ENCODE data around the gene NOD2. TPM values are rescaled to one million over a fixed set of nuclear protein-coding genes. Genes with fewer than 3 reads are reported as not detected.

NOD2 gene
- total RNA-seq, 2 experiments from 2014 or later = 0.78 to 1.2 TPM

DNA sequence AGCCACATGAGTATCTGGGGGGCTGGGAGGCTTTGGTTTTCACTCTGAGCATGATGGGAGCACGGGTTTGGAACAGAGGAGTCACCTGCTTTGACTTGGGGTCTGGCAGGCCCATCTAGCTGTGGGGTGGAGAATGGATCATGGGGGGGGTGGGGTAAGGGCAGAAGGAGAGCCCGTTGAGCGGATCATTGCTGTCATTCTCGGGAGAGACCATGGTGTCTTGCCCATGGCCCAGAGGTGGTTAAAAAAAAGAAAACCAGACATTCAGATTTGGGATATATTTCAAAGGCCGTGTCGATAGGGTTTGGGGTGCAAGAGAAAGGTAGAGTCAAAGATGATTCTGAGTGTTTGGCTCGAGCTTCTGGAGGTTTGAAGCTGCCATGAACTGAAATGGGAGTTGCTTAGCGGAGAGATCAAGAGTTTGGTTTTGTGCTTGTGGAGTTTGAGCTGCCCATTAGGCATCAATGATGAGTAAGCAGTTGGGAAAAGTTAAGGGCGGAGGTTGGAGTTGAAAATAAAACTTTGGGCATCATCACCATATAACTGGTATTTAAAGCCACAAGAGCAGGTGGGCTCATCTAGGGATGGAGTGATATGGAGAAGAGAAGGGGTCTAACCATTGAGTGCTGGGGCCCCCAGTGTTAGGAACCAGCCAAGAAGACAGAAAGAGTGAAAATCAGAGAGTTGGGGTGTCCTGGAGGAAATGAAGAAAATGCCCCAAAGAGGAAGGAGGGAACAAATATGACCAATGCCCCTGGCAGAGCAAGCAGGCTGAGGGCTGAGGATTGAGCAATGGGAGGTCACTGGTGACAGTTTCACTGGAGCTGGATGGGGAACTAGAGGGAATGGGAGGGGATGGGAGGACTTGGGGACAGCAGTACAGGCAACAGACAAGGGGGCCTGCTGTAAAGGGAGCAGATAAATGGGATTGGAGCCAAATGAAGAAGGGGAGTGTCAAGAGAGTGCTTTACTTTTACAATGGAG is 1.9 kb downstream of the NOD2 start:
- H3K27me3 Mint-ChIP-seq = peaks cover 11% of the 10 kb centered on the region
- no peaks in the 10 kb centered on the region for H3K9me3 Mint-ChIP-seq
- H3K4me1 Mint-ChIP-seq = peaks cover 53% of the 10 kb centered on the region
- no peak for DNase-seq
- no peak overlapping the region for H3K27ac Mint-ChIP-seq
- no peaks in the 10 kb centered on the region for H3K36me3 Mint-ChIP-seq
- no peak overlapping the region for H3K4me3 Mint-ChIP-seq

DNA sequence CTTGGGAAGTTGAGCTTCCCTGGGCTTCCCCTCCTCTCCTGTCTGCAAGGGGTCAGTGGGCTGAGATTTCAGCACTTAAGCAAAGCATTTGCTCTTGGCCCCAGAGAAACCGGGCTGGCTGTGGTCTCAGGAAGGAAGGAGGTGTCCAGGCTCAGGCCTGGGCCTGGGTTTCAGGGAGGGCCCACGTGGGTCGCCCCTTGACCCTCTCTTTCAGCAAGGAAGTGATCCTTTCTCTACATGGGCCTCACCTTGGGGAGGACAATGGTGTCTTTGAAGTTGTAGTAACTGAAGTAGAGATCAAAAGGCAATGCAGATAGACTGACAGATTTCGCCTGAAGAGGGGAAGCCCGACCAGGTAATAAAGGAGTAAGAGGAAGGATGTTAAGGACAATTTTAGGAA is 2.7 kb downstream of the NOD2 start:
- Mint-ChIP-seq H3K4me3 (no peak overlapping the region), H3K9me3 (no peaks in the 10 kb centered on the region), H3K4me1 (peaks cover 55% of the 10 kb centered on the region)

DNA sequence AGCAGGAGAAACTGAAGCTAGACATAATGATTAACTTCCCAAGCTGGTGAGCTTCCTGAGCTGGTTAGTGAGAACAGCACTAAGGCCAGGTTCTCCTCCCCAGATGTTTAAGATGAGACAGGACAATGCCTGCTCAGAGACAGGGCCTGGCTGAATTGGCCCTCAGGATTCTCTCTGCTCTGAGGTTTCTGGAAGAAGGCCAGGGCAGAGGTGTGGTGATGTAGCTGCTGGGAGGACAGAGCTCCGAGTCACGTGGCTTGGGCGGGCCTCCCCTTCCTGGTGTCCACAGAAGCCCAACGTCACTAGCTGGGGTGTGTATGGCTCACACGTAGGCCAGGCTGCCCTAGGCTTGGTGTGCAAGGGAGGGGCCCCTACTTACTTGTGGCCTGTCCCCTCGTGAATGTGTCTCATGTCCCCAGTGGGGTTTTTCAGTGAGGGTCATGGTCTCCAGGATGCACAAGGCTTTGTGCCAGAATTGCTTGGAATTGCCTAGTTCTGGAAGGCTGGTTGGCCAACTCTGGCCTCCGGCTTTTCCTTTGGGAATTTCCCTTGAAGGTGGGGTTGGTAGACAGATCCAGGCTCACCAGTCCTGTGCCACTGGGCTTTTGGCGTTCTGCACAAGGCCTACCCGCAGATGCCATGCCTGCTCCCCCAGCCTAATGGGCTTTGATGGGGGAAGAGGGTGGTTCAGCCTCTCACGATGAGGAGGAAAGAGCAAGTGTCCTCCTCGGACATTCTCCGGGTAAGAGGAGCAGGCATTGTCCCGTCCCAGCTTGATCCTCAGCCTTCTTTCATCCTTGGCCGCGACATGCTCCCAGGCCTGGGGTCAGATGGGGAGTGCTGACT is 3.4 kb downstream of the NOD2 start:
- H3K27ac Mint-ChIP-seq = no peak overlapping the region
- no peak for DNase-seq
- H3K9me3 Mint-ChIP-seq = no peaks in the 10 kb centered on the region
- H3K36me3 Mint-ChIP-seq = no peaks in the 10 kb centered on the region
- no peak overlapping the region for H3K4me3 Mint-ChIP-seq
- peaks cover 11% of the 10 kb centered on the region for H3K27me3 Mint-ChIP-seq
- peaks cover 54% of the 10 kb centered on the region for H3K4me1 Mint-ChIP-seq

More for the DNA sequence above, 2.7 kb downstream of the NOD2 start:
- no peaks in the 10 kb centered on the region for H3K36me3 Mint-ChIP-seq
- no peak for DNase-seq
- no peak overlapping the region for H3K27ac Mint-ChIP-seq
- H3K27me3 Mint-ChIP-seq = peaks cover 11% of the 10 kb centered on the region

DNA sequence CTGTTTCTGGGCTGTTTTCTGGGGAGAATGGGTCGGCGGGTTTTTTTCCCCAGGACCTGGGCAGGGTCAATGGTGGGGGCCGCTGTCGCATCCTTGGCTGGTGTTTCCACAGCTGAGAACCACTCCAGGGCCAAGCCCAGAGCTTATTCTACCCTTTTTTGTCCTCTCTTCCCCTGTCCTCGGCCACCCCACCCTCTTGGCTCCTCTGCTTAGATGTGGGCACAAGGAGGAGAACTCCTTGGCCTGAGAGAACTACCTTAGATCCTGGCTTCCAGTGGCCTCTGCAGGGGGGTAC is 4.0 kb downstream of the NOD2 start:
- H3K27me3 Mint-ChIP-seq = peaks cover 11% of the 10 kb centered on the region
- peak overlapping the region; percentile 89 for H3K27ac Mint-ChIP-seq
- H3K4me3 Mint-ChIP-seq = peak overlapping the region; percentile 60
- peaks cover 50% of the 10 kb centered on the region for H3K4me1 Mint-ChIP-seq
- no peak for DNase-seq
- no peaks in the 10 kb centered on the region for H3K9me3 Mint-ChIP-seq
- H3K36me3 Mint-ChIP-seq = no peaks in the 10 kb centered on the region

DNA sequence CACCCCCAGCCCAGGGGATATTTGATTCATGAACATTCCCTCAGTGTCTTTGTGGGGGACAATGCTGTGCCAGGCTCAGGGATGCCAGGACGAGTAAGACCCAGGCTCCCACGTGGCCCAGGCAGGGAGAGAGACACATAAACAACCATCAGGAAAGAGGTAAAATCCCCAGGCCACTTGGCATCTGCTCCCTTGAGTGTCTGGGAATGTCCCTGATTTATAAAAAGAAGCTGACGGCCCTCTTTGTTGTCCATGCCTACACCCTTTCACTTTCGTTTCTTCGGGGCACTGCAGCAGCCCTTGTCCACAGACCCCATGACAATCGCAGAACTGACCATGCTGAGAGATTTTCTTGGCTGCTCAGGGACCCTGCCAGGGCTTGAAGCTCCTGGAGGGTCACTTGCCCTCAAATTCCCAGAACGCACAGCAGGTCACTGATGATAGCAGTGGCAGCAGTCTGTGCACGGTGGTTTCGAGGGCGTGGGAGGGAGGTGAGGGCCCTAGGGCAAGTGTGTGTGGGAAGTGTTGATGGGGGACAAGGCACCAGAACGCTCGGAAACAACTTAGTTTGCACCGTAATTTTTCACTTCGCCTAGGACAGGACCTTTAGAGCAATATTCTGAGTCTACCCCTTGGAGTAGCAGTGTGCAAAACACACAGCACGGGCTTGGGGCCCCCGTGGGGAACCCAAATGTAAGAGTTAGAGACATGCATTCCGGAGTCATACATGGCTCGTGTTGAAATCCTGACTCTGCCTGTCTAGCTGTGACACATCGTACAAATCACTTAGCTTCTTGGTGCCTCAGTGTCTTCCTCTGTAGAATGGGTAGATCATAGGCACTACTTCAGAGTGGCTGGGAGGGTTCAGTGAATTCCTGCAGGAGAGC is 4.7 kb downstream of the NOD2 start:
- peak; percentile 55 for DNase-seq
- Mint-ChIP-seq H3K36me3 (no peaks in the 10 kb centered on the region), H3K27ac (peak overlapping the region; percentile 89), H3K27me3 (peaks cover 11% of the 10 kb centered on the region), H3K4me3 (peak overlapping the region; percentile 60), H3K9me3 (no peaks in the 10 kb centered on the region), H3K4me1 (peaks cover 50% of the 10 kb centered on the region)

DNA sequence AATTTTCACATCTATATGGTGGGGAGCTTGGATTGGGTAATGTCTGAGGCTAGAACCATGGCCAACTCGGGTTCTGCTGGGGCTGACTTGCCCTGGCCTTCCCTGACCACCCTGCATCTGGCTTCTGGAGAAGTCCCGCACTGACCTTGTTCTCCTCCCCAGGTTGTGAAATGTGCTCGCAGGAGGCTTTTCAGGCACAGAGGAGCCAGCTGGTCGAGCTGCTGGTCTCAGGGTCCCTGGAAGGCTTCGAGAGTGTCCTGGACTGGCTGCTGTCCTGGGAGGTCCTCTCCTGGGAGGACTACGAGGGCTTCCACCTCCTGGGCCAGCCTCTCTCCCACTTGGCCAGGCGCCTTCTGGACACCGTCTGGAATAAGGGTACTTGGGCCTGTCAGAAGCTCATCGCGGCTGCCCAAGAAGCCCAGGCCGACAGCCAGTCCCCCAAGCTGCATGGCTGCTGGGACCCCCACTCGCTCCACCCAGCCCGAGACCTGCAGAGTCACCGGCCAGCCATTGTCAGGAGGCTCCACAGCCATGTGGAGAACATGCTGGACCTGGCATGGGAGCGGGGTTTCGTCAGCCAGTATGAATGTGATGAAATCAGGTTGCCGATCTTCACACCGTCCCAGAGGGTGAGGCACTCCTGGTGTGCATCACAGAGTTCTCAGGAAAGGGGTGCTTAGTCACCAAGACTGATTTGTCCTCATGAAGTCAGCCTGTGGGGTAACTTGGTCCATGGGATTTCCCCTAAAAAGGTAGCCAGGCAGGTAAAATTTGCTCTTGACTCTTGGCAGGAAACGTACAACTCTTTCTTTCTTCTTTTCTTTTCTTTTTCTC is 6.1 kb downstream of the NOD2 start:
- Mint-ChIP-seq H3K36me3 (peaks cover 8% of the 10 kb centered on the region), H3K4me1 (peaks cover 43% of the 10 kb centered on the region), H3K9me3 (peaks cover 9% of the 10 kb centered on the region), H3K4me3 (no peak overlapping the region), H3K27ac (peak overlapping the region; percentile 89), H3K27me3 (peaks cover 4% of the 10 kb centered on the region)
- no peak for DNase-seq

DNA sequence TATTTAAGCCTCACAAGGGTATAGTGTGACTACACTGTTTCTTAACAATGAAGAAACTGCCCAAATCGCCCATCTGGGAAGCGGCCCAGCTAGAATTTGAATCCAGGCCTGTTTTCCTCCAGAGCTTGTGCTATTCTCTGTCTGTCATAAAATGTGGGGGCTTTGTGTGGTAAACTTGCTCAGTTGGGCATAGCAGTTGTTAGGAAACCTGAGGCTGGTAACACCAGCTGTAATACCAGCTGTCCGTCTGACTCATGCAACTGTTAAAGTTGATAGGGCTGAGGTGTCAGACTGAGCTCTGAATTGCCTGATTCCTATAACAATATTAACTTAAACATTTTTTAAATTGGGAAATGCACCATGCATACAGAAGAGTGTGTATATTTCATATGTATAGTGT is 9.3 kb downstream of the NOD2 start:
- no peak for DNase-seq
- no peak overlapping the region for H3K4me3 Mint-ChIP-seq
- no peaks in the 10 kb centered on the region for H3K27me3 Mint-ChIP-seq
- peaks cover 33% of the 10 kb centered on the region for H3K4me1 Mint-ChIP-seq
- H3K9me3 Mint-ChIP-seq = peaks cover 22% of the 10 kb centered on the region
- H3K36me3 Mint-ChIP-seq = peaks cover 19% of the 10 kb centered on the region
- no peak overlapping the region for H3K27ac Mint-ChIP-seq

DNA sequence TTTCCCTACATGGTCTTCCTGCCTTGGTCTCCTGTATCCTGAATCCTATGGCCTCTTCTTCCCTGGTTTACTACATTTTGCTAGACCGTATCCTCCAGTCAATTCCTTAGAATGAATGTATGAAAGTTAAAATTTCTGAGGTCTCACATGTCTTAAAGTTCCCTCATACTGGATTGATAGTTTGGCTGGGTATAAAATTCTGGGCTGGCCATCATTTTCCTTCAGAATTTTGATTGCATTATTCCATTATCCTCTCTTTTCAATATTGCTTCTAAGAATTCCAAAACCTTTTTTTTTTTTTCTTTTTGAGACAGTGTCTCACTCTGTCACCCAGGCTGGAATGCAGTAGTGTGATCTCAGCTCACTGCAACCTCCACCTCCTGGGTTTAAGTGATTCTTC is 10.8 kb downstream of the NOD2 start:
- Mint-ChIP-seq H3K4me1 (peaks cover 33% of the 10 kb centered on the region), H3K27me3 (no peaks in the 10 kb centered on the region), H3K36me3 (peaks cover 19% of the 10 kb centered on the region), H3K4me3 (no peak overlapping the region), H3K9me3 (peaks cover 22% of the 10 kb centered on the region), H3K27ac (no peak overlapping the region)
- no peak for DNase-seq

DNA sequence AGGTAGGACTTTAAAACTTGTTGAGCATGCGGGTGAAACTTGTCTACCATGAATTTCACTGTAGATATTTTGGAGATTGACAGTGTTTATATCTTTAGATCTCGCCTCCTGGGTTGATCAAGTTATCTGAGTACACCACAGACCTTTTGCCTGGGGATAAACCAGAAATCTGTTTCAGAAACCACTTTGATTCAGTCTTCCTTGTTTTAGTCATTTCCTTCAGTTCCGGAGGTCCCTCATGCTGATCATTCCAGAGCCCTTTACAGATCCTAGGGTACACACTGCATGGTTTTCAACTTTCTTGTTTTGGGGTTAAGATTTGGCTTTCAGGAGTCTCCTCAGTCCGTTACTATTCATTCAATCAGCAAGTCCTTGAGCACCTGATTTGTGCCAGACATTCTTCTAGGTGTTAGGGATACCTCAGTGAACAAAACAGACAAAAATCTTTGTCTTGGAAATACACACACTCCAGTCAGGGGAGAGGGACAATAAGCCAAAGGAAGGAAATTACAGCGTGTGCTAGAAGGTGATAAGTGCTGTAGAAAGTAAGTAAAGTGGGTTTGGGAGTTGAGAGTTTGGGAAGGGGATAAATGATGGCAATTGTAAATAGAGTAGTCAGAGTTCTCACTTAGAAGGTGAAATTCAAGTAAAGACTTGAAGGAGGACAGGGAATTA is 12.2 kb downstream of the NOD2 start:
- Mint-ChIP-seq H3K36me3 (peaks cover 19% of the 10 kb centered on the region), H3K27ac (no peak overlapping the region), H3K4me1 (peaks cover 26% of the 10 kb centered on the region), H3K9me3 (peaks cover 22% of the 10 kb centered on the region), H3K27me3 (no peaks in the 10 kb centered on the region), H3K4me3 (no peak overlapping the region)
- DNase-seq = no peak

DNA sequence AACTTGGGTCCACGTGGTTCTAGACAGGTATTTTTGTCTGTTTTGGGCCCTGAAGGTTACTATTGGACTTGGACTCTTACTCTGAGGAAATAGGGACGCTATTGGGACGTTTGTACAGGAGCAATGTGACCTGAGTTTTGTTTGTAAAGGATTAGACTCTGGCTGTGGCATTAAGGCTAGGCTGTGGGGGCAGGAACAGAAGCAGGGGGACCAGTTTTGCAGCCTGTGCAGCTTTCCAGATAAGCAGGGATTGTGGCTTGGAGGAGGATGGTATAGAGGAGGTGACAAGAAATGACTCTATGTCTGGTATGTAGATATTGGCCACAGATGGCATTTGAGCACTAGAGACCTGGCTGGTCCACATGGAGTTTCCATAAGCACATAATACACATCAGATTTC is 12.8 kb downstream of the NOD2 start:
- DNase-seq = no peak
- peaks cover 19% of the 10 kb centered on the region for H3K36me3 Mint-ChIP-seq
- no peak overlapping the region for H3K27ac Mint-ChIP-seq
- H3K4me3 Mint-ChIP-seq = no peak overlapping the region
- peaks cover 26% of the 10 kb centered on the region for H3K4me1 Mint-ChIP-seq
- H3K9me3 Mint-ChIP-seq = peaks cover 22% of the 10 kb centered on the region
- no peaks in the 10 kb centered on the region for H3K27me3 Mint-ChIP-seq

DNA sequence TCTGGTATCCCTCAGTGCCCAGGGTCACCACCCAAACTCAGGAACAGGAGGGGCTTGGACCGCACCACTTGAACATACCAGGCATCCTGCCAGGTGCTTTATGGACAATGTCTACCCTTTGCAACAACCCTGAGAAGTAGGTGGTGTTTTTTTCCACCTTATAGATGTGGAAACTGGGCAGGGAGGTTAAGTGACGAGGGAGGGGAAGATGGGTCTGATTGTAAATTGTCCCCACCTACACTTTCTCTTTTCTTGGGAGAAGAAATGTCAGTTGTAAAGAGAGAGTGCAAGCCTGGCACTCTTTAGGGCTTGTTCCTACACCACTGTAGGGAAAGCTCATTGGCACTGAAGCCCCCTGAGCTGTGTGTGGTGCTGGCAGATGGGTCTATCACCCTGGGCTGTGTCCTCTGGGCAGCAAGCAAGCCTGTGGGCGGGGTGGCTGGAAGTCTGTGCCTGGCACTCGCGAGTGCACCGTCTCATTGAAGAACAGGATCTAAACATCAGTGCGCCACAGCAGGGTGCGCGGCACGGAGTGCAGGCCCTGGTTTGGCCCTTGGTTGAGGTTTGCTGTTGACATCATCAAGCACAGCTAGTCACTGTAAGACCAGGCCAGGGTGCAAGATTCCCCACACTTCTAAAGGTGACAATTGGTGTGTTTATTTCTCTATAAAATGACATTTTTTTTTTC is 15.1 kb downstream of the NOD2 start:
- Mint-ChIP-seq H3K36me3 (peaks cover 19% of the 10 kb centered on the region), H3K27ac (peak overlapping the region; percentile 79), H3K4me3 (peak overlapping the region; percentile 11), H3K4me1 (peaks cover 26% of the 10 kb centered on the region), H3K9me3 (peaks cover 22% of the 10 kb centered on the region), H3K27me3 (no peaks in the 10 kb centered on the region)
- DNase-seq = no peak

DNA sequence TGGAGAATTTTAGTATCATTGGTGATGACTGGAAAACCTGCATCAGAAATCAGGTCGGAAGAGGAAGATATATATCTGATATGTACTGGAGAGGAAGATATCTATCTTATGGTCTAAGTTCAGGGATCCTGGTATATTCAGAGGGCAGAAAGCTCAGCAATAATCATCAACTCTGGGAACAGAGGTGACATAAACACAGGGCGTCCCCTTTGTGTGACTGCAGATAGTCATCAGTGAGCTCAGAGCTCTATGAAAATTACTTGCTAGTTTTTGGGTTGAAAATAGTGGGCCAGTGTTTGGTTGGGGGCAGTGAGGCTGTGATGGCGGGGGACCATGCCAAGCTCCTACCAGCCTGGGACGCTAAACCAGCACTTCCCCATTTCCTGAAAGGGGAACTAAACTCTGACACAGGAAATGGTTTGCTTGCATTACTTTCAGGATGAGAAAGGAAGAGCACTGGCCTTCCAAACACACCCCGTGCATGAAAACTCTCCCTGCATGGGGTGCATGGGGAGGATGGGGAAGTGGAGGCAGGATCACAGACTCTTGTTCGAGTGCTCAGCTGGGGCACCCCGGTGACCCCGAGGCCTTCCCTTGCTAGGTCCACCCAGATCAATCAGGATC is 15.8 kb downstream of the NOD2 start:
- DNase-seq = no peak
- peaks cover 17% of the 10 kb centered on the region for H3K9me3 Mint-ChIP-seq
- H3K36me3 Mint-ChIP-seq = peaks cover 15% of the 10 kb centered on the region
- H3K27me3 Mint-ChIP-seq = no peaks in the 10 kb centered on the region
- H3K27ac Mint-ChIP-seq = peak overlapping the region; percentile 79
- H3K4me3 Mint-ChIP-seq = no peak overlapping the region
- H3K4me1 Mint-ChIP-seq = peaks cover 26% of the 10 kb centered on the region

DNA sequence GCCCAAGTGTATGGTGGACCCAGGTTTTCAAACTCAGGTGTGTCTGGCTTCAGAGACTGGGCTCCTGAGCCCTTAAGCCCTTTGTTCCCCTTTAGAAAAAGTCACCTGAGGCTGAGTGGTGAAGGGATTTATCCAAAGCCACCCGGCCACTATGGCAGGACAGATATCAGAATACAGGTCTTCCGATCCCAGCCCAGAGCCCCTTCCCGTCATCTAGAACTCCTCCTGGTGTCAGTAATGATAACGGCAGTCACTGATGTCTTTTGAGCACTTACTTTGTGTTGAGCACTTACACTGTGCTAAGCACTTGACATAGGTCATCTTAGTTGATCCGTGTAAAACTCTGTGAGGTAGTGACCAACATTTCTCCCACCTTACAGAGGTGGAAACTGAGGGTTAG is 16.6 kb downstream of the NOD2 start:
- Mint-ChIP-seq H3K36me3 (peaks cover 9% of the 10 kb centered on the region), H3K27ac (no peak overlapping the region), H3K4me3 (no peak overlapping the region), H3K27me3 (no peaks in the 10 kb centered on the region), H3K9me3 (peaks cover 10% of the 10 kb centered on the region), H3K4me1 (peaks cover 27% of the 10 kb centered on the region)
- no peak for DNase-seq

Data from activated naive CD8-positive, alpha-beta T cell treated with anti-CD3 and anti-CD28 coated beads for 36 hours (primary cell).